ENCODE results near the gene FSTL4.

GRCh38 chr5:133201310-133201709, 411.0 kb downstream of the FSTL4 start:
- TF ChIP-seq CTCF (IDR thresholded peaks at IDR 0.05) (no peak), POLR2A (IDR thresholded peaks at IDR 0.05) (no peak)
